Measurements from ENCODE around the gene C22orf42.

DNA sequence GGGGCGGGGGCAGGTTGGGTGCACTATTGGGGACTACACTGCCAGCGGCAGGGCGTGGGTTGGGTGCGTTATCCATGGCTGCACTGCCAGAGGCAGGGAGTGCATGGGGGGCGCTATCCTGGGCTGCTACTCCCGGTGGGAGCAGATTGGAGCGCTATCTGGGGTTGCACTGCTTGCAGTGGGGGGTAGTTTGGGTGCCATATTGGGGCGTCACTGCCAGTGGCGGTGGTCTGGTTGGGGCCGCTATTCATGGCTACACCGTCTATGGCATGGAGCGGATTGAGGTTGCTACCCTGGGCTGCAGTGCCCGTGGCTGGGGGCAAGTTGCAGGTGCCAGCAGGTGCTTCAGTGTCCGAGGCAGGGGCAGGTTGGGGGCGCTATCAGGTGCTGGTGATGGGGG lies 36.2 kb downstream of the C22orf42 start:
- TF ChIP-seq, protein P1, sequence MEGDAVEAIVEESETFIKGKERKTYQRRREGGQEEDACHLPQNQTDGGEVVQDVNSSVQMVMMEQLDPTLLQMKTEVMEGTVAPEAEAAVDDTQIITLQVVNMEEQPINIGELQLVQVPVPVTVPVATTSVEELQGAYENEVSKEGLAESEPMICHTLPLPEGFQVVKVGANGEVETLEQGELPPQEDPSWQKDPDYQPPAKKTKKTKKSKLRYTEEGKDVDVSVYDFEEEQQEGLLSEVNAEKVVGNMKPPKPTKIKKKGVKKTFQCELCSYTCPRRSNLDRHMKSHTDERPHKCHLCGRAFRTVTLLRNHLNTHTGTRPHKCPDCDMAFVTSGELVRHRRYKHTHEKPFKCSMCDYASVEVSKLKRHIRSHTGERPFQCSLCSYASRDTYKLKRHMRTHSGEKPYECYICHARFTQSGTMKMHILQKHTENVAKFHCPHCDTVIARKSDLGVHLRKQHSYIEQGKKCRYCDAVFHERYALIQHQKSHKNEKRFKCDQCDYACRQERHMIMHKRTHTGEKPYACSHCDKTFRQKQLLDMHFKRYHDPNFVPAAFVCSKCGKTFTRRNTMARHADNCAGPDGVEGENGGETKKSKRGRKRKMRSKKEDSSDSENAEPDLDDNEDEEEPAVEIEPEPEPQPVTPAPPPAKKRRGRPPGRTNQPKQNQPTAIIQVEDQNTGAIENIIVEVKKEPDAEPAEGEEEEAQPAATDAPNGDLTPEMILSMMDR (IDR thresholded peaks at IDR 0.05): no peak
- TF ChIP-seq MYC (IDR thresholded peaks at IDR 0.05; ENCODE audit: borderline replicate concordance, low read length): no peak
- TF ChIP-seq POLR2A (IDR thresholded peaks at IDR 0.05; ENCODE audit: low read length): no peak
- TF ChIP-seq JUNB (IDR thresholded peaks at IDR 0.05): no peak
- TF ChIP-seq ZFP36 (IDR thresholded peaks at IDR 0.05; ENCODE audit: borderline replicate concordance, partially characterized antibody): no peak
